Colonic mucosa (tissue), 4 donors: Measurements from ENCODE around the gene LZTFL1. TPM values are rescaled to one million over a fixed set of nuclear protein-coding genes. Genes with fewer than 3 reads are reported as not detected.

Source experiments
- DNase-seq: peaks from one replicate; pipeline ENCODE4 v3.0.0-alpha.2; 2020
- H3K27ac ChIP-seq: fragments of 200-600 bp; one replicate; pipeline ENCODE4 v1.8.0; 2021
- H3K27me3 ChIP-seq: fragments of 200-600 bp; one replicate; pipeline ENCODE4 v1.8.0; 2021
- H3K36me3 ChIP-seq: fragments of 200-600 bp; one replicate; pipeline ENCODE4 v1.8.0; 2021
- H3K4me1 ChIP-seq: fragments of 200-600 bp; one replicate; pipeline ENCODE4 v1.8.0; 2021; ENCODE audit warnings: mild to moderate bottlenecking
- H3K4me3 ChIP-seq: fragments of 200-600 bp; one replicate; pipeline ENCODE4 v1.8.0; 2021
- H3K9ac ChIP-seq, 2 donors: one replicate each; pipeline ENCODE4 v1.7.0; 2013; ENCODE audit warnings: control low read depth in 2 of 2, low read depth in 2 of 2, low read length in 2 of 2
- H3K9me3 ChIP-seq: fragments of 200-600 bp; one replicate; pipeline ENCODE4 v1.8.0; 2021
- intact Hi-C: fragments of 100-400 bp; cut with DNase I; formaldehyde crosslinking; loops from one replicate; pipeline ENCODE4 v1.14.1; 2022
- total RNA-seq, 2 donors: library from RNA; stranded (reverse); fragmentation: NEBNext Ultra II Directional in 1 of 2; extraction: Animal tissue kit (Norgen Biotek cat#: 25700) in 1 of 2; gene quantifications; one replicate each; pipeline ENCODE4 v1.2.1, GENCODE V29; 2021
- TF ChIP-seq, protein P1 (sequence below): fragments of 200-600 bp; IDR thresholded peaks from one replicate; pipeline ENCODE4 v1.8.0; 2022; ENCODE audit warnings: antibody characterized with exemption, mild to moderate bottlenecking
- donor health status: healthy.
- donor health status: DM: no; HTN: no; CAD: no.
- donor health status: DM: no; HTN: no; CAD: no.

The LZTFL1 gene
- total RNA-seq, 2 donors from 2014 or later, result 10.5 to 11.4 TPM

DNA sequence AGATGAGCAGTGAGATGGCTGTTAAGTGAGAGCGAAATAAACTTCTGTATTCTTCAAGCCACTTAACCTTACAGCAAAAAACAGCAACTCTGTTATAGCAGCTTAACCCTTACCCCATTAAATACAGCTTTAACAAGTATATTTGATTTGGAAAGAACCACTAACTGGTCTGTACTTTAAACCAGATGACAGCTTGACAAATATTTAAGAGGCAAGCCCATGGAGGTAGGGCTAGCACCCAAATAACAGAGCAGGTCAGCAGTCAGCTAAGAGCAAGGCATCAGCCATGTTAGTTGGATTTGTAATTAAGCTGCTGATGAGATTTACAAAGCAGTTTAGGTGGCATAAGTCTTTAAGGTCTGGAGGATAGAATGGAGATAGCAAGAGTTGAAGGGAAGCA, 3.5 kb downstream of the LZTFL1 start:
- Histone ChIP-seq H3K27ac (no peak overlapping the region), H3K27me3 (no peaks in the 10 kb centered on the region), H3K4me3 (no peak overlapping the region), H3K4me1 (peaks cover 3% of the 10 kb centered on the region), H3K36me3 (no peaks in the 10 kb centered on the region), H3K9me3 (no peaks in the 10 kb centered on the region), H3K9ac (no peak overlapping the region)
- TF ChIP-seq, protein P1, sequence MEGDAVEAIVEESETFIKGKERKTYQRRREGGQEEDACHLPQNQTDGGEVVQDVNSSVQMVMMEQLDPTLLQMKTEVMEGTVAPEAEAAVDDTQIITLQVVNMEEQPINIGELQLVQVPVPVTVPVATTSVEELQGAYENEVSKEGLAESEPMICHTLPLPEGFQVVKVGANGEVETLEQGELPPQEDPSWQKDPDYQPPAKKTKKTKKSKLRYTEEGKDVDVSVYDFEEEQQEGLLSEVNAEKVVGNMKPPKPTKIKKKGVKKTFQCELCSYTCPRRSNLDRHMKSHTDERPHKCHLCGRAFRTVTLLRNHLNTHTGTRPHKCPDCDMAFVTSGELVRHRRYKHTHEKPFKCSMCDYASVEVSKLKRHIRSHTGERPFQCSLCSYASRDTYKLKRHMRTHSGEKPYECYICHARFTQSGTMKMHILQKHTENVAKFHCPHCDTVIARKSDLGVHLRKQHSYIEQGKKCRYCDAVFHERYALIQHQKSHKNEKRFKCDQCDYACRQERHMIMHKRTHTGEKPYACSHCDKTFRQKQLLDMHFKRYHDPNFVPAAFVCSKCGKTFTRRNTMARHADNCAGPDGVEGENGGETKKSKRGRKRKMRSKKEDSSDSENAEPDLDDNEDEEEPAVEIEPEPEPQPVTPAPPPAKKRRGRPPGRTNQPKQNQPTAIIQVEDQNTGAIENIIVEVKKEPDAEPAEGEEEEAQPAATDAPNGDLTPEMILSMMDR, result no peak
- no peak for DNase-seq
- intact Hi-C loops, result no loop called here

DNA sequence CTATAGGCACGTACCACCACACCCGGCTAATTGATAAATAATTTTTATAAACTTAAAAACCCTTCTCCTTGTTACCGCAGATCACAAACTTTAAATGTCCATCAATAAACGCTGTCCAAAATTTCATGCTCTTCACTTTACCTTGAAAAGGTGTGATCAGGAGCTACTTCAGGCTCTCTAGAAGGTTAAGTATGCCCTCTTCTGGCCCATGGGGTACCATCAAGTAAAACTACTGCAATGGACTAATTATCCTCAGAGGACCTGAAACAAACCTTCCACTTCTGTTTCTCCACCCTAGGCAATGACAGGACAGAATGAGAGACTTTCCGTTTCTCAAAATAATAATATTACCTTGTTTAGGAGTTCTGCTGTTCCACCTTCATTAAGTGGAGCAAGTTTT, 9.2 kb downstream of the LZTFL1 start:
- Histone ChIP-seq H3K4me1 (no peaks in the 10 kb centered on the region), H3K27me3 (no peaks in the 10 kb centered on the region), H3K9me3 (no peaks in the 10 kb centered on the region), H3K36me3 (peaks cover 4% of the 10 kb centered on the region), H3K27ac (no peak overlapping the region), H3K4me3 (no peak overlapping the region), H3K9ac (no peak overlapping the region)
- TF ChIP-seq, protein P1, result no peak
- DNase-seq, result no peak
- intact Hi-C loops, result loop anchor here (2.0 kb wide), 1 partner anchor 72 kb away; no protein-coding TSS in a partner anchor

DNA sequence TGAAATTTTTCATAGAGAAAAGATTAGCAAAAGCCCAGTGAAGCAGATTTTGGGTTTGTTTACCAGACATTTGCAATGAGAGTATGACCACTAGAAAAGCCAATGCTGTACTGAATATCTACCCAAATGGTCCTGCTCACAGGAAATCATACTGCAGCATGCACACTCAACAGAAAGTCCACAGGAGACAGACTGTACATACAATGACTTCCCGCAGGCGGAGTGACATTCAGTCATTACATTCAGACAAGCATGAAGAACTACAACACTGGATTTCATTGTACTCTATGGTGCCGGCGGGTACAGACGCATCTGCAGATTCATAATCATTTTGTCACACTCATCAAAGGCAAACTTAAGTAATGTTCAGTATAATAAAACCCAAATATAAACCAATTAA, 11.8 kb downstream of the LZTFL1 start:
- Histone ChIP-seq H3K36me3 (peaks cover 4% of the 10 kb centered on the region), H3K9me3 (no peaks in the 10 kb centered on the region), H3K27me3 (no peaks in the 10 kb centered on the region), H3K4me1 (no peaks in the 10 kb centered on the region), H3K9ac (no peak overlapping the region), H3K4me3 (no peak overlapping the region), H3K27ac (no peak overlapping the region)
- TF ChIP-seq, protein P1, result no peak
- DNase-seq, result no peak
- intact Hi-C loops, result no loop called here

DNA sequence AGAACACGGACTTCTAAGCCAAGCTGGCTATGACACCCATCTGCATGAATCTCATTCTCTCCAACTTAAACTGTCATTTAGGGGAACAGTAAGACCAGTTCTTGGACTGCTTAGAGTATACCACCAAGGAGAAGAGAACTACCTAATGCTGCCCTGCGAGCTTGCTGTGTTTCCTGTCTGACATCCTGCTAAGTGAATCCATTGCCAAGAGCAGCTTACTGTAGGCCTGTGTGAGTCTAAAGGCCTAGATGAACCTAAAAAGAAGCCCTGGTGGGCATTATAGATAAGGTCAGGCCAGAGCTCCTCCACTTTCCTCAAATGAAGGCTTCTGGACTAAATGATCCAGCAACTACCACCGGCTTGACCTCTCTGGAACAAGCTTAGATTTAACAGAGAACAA, 15.0 kb downstream of the LZTFL1 start:
- H3K4me1 ChIP-seq, result no peaks in the 10 kb centered on the region
- no peaks in the 10 kb centered on the region for H3K9me3 ChIP-seq
- no peak overlapping the region for H3K4me3 ChIP-seq
- no peak overlapping the region for H3K9ac ChIP-seq
- no peak overlapping the region for H3K27ac ChIP-seq
- H3K36me3 ChIP-seq, result peaks cover 9% of the 10 kb centered on the region
- TF ChIP-seq, protein P1, result no peak
- DNase-seq, result no peak
- intact Hi-C loops, result no loop called here
- H3K27me3 ChIP-seq, result no peaks in the 10 kb centered on the region

DNA sequence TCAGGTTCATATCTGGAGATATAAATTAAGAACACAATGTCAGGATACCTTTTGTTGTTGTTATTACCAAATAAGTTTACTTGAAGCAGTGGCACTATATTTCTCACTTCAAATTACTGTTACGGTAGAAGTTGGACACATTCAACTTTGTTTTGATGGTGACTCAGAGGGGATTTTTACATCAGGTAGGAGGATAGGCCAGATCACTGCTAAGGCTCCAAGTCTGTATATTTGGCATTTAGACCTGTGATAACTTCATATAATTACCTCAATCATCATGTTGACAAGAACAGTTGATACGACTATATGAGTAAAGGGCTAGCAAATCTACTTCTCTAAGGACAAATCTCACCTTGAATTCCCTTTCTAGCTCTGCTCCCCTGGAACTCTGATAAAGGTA, 15.6 kb downstream of the LZTFL1 start:
- H3K27ac ChIP-seq, result no peak overlapping the region
- TF ChIP-seq, protein P1, result no peak
- no peaks in the 10 kb centered on the region for H3K27me3 ChIP-seq
- H3K9ac ChIP-seq, result no peak overlapping the region
- intact Hi-C loops, result no loop called here
- no peaks in the 10 kb centered on the region for H3K9me3 ChIP-seq
- H3K4me3 ChIP-seq, result no peak overlapping the region
- peaks cover 9% of the 10 kb centered on the region for H3K36me3 ChIP-seq
- H3K4me1 ChIP-seq, result no peaks in the 10 kb centered on the region
- DNase-seq, result no peak

DNA sequence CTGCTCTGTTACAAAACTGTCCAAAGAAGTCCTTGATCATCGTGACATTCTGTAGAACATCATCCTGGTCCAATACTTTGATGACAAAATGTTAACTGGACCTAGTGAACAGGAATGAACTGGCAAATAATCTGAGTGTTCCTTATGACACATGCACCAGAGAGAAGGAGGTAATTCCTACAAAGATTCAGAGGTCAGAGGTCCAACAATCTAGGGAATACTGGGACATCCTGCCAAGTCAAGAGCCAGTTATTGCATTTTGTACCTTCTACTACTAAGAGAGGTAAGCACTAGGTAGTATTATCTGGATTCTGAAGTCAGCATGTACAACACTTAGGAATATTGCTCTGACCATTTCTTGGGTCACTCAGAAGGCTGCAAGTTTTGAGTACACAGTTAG, 20.8 kb downstream of the LZTFL1 start:
- Histone ChIP-seq H3K36me3 (peaks cover 5% of the 10 kb centered on the region), H3K4me3 (no peak overlapping the region), H3K9ac (no peak overlapping the region), H3K9me3 (no peaks in the 10 kb centered on the region), H3K4me1 (peaks cover 8% of the 10 kb centered on the region), H3K27ac (no peak overlapping the region), H3K27me3 (no peaks in the 10 kb centered on the region)
- TF ChIP-seq, protein P1, result no peak
- intact Hi-C loops, result no loop called here
- DNase-seq, result no peak
